Urothelium cell line (cell line): Measurements from ENCODE around the gene CSMD2.

Experiments used
- DNase-seq: peaks from one replicate; pipeline ENCODE4 v3.0.0; 2011; ENCODE audit warnings: low spot score, mixed read lengths
- FAIRE-seq: peaks from 2 replicates; lab custom pipeline; 2011; peaks lifted over from hg19 to GRCh38; lab: Jason Lieb, UNC

CSMD2 gene

GRCh38 chr1:33586106-33586505, 578.9 kb downstream of the CSMD2 start:
- FAIRE-seq (no peak), DNase-seq (peak; percentile 14)

- FAIRE-seq = no peak
- no peak for DNase-seq
These were observed 581.5 kb downstream of the CSMD2 start for GRCh38 chr1:33583567-33583966.

- DNase-seq (no peak), FAIRE-seq (no peak)
These were observed 586.2 kb downstream of the CSMD2 start for GRCh38 chr1:33578557-33579448.

GRCh38 chr1:33577663-33578062, 587.4 kb downstream of the CSMD2 start:
- FAIRE-seq (no peak), DNase-seq (no peak)

- no peak for DNase-seq
- FAIRE-seq = no peak
These were observed 588.0 kb downstream of the CSMD2 start for GRCh38 chr1:33576821-33577599.

GRCh38 chr1:33575324-33575879, 589.6 kb downstream of the CSMD2 start:
- DNase-seq (no peak), FAIRE-seq (no peak)

- no peak for FAIRE-seq
These were observed 591.4 kb downstream of the CSMD2 start for GRCh38 chr1:33573661-33574060.

GRCh38 chr1:33572387-33572786, 592.6 kb downstream of the CSMD2 start:
- FAIRE-seq = no peak

More at GRCh38 chr1:33573661-33574060, 591.4 kb downstream of the CSMD2 start:
- DNase-seq = no peak

GRCh38 chr1:33569331-33569730, 595.7 kb downstream of the CSMD2 start:
- no peak for FAIRE-seq

More at GRCh38 chr1:33572387-33572786, 592.6 kb downstream of the CSMD2 start:
- no peak for DNase-seq

GRCh38 chr1:33563699-33564098, 601.3 kb downstream of the CSMD2 start:
- no peak for DNase-seq
- FAIRE-seq = no peak

More at GRCh38 chr1:33569331-33569730, 595.7 kb downstream of the CSMD2 start:
- no peak for DNase-seq

GRCh38 chr1:33562563-33562962, 602.5 kb downstream of the CSMD2 start:
- no peak for DNase-seq
- FAIRE-seq = no peak

GRCh38 chr1:33561576-33561975, 603.5 kb downstream of the CSMD2 start:
- DNase-seq = no peak
- FAIRE-seq = no peak

GRCh38 chr1:33560680-33561079, 604.4 kb downstream of the CSMD2 start:
- DNase-seq (no peak), FAIRE-seq (no peak)

- FAIRE-seq (no peak), DNase-seq (no peak)
These were observed 616.3 kb downstream of the CSMD2 start for GRCh38 chr1:33548721-33549120.

GRCh38 chr1:33548319-33548718, 616.7 kb downstream of the CSMD2 start:
- DNase-seq = no peak
- FAIRE-seq = no peak

GRCh38 chr1:33547576-33547975, 617.5 kb downstream of the CSMD2 start:
- no peak for DNase-seq

GRCh38 chr1:33541966-33542365, 623.1 kb downstream of the CSMD2 start:
- FAIRE-seq (no peak), DNase-seq (no peak)

More at GRCh38 chr1:33547576-33547975, 617.5 kb downstream of the CSMD2 start:
- peak; percentile 13 for FAIRE-seq

GRCh38 chr1:33537885-33538284, 627.1 kb downstream of the CSMD2 start:
- DNase-seq (no peak), FAIRE-seq (no peak)

- no peak for FAIRE-seq
- no peak for DNase-seq
These were observed 629.7 kb downstream of the CSMD2 start for GRCh38 chr1:33535334-33535733.

- DNase-seq (no peak), FAIRE-seq (no peak)
These were observed 632.1 kb downstream of the CSMD2 start for GRCh38 chr1:33532936-33533335.

- FAIRE-seq = no peak
- DNase-seq = no peak
These were observed 632.8 kb downstream of the CSMD2 start for GRCh38 chr1:33532250-33532649.
